HepG2 (cell line): Measurements from ENCODE around the gene NMRAL1. TPM values are rescaled to one million over a fixed set of nuclear protein-coding genes. Genes with fewer than 3 reads are reported as not detected.

Experiments used
- CBX5 ChIP-seq: sonication (generic); formaldehyde crosslinking; IDR thresholded peaks from 2 replicates; pipeline ENCODE4 v1.4.0; 2020; ENCODE audit warnings: missing genetic modification reagents, borderline replicate concordance
- CREB3 ChIP-seq: sonication (generic); formaldehyde crosslinking; IDR thresholded peaks from 2 replicates; pipeline ENCODE4 v1.5.0; 2020; ENCODE audit warnings: missing genetic modification reagents
- FOSL2 ChIP-seq: sonication (generic); formaldehyde crosslinking; IDR thresholded peaks from 2 replicates; pipeline ENCODE4 v1.4.0; 2020; ENCODE audit warnings: missing genetic modification reagents
- HINFP ChIP-seq: sonication (generic); formaldehyde crosslinking; IDR thresholded peaks from 2 replicates; pipeline ENCODE4 v1.4.0; 2020; ENCODE audit warnings: low read depth, mild to moderate bottlenecking, missing genetic modification reagents
- HOMEZ ChIP-seq: IDR thresholded peaks from 2 replicates; pipeline ENCODE4 v1.6.1; 2016; ENCODE audit warnings: low read depth
- KDM3A ChIP-seq: IDR thresholded peaks from 2 replicates; pipeline ENCODE4 v1.6.1; 2018; ENCODE audit warnings: low read depth, missing compliant biosample characterization
- NCOA5 ChIP-seq: sonication (generic); formaldehyde crosslinking; IDR thresholded peaks from 2 replicates; pipeline ENCODE4 v1.4.0; 2020; ENCODE audit warnings: missing genetic modification reagents
- NFKB2 ChIP-seq: sonication (generic); formaldehyde crosslinking; IDR thresholded peaks from 2 replicates; pipeline ENCODE4 v1.4.0; 2020; ENCODE audit warnings: missing genetic modification reagents, borderline replicate concordance
- RBFOX2 ChIP-seq: fragments of 200-400 bp; formaldehyde crosslinking; IDR thresholded peaks from 2 replicates; pipeline ENCODE4 v1.6.1; 2017; ENCODE audit warnings: low read depth, mild to moderate bottlenecking, low read length
- SMARCC2 ChIP-seq: fragments of 450-650 bp; IDR thresholded peaks from 2 replicates; pipeline ENCODE4 v1.6.1; 2017; ENCODE audit warnings: antibody characterized with exemption, mild to moderate bottlenecking
- TEAD3 ChIP-seq: optimal IDR thresholded peaks from 2 replicates; pipeline ENCODE3; 2016; ENCODE audit warnings: borderline replicate concordance
- TEF ChIP-seq: sonication (generic); formaldehyde crosslinking; IDR thresholded peaks from 2 replicates; pipeline ENCODE4 v1.5.0; 2020; ENCODE audit warnings: missing genetic modification reagents
- THYN1 ChIP-seq: sonication (generic); formaldehyde crosslinking; IDR thresholded peaks from 2 replicates; pipeline ENCODE4 v1.8.1; 2023; ENCODE audit warnings: low read depth, mild to moderate bottlenecking, moderate library complexity, missing genetic modification reagents, borderline replicate concordance
- YY1 ChIP-seq: IDR thresholded peaks from 2 replicates; pipeline ENCODE4 v1.6.1; 2011; ENCODE audit warnings: low read length, low read depth, moderate library complexity, mild to moderate bottlenecking; ENCODE audit not compliant: insufficient read depth, insufficient replicate concordance
- ZMYM3 ChIP-seq: sonication (generic); formaldehyde crosslinking; IDR thresholded peaks from 2 replicates; pipeline ENCODE4 v1.5.1; 2020; ENCODE audit warnings: mild to moderate bottlenecking, missing genetic modification reagents
- ZNF101 ChIP-seq: sonication (generic); formaldehyde crosslinking; IDR thresholded peaks from 2 replicates; pipeline ENCODE4 v1.4.0; 2020; ENCODE audit warnings: mild to moderate bottlenecking, low read depth, missing genetic modification reagents, borderline replicate concordance
- ZNF143 ChIP-seq: sonication (generic); formaldehyde crosslinking; IDR thresholded peaks from 2 replicates; pipeline ENCODE4 v1.4.0; 2020; ENCODE audit warnings: missing genetic modification reagents
- ZNF564 ChIP-seq: sonication (generic); formaldehyde crosslinking; IDR thresholded peaks from 2 replicates; pipeline ENCODE4 v1.8.1; 2023; ENCODE audit warnings: mild to moderate bottlenecking, missing genetic modification reagents
- ZNF570 ChIP-seq: sonication (generic); formaldehyde crosslinking; IDR thresholded peaks from 2 replicates; pipeline ENCODE4 v1.4.0; 2020; ENCODE audit warnings: mild to moderate bottlenecking, missing genetic modification reagents, borderline replicate concordance
- ZNF572 ChIP-seq: sonication (generic); formaldehyde crosslinking; IDR thresholded peaks from 2 replicates; pipeline ENCODE4 v1.5.1; 2020; ENCODE audit warnings: mild to moderate bottlenecking, missing genetic modification reagents
- ZNF619 ChIP-seq: sonication (generic); formaldehyde crosslinking; IDR thresholded peaks from 2 replicates; pipeline ENCODE4 v1.4.0; 2020; ENCODE audit warnings: mild to moderate bottlenecking, missing genetic modification reagents
- ZNF710 ChIP-seq: sonication (generic); formaldehyde crosslinking; IDR thresholded peaks from 2 replicates; pipeline ENCODE4 v1.5.0; 2020; ENCODE audit warnings: mild to moderate bottlenecking, missing genetic modification reagents, borderline replicate concordance
- ZNF879 ChIP-seq: sonication (generic); formaldehyde crosslinking; IDR thresholded peaks from 2 replicates; pipeline ENCODE4 v1.8.1; 2023; ENCODE audit warnings: missing genetic modification reagents
- ZSCAN31 ChIP-seq: sonication (generic); formaldehyde crosslinking; IDR thresholded peaks from 2 replicates; pipeline ENCODE4 v1.5.0; 2020; ENCODE audit warnings: low read depth, mild to moderate bottlenecking, missing genetic modification reagents
- polyA plus RNA-seq, 8 experiments: library from polyadenylated mRNA; depleted of rRNA in 3 of 8; stranded (reverse) in 7 of 8; unstranded in 1 of 8; fragments of >200 nt; fragmentation: Illumina TruSeq in 4 of 8; extraction: Trizol in 4 of 8; gene quantifications; 2 replicates each; pipeline versions ENCODE4 v1.2.1 to v1.2.3, GENCODE V29; 2011 to 2016; ENCODE audit warnings: low read depth in 4 of 8, missing spikeins in 1 of 8, mixed read lengths in 1 of 8; ENCODE audit not compliant: insufficient read depth in 1 of 8
- total RNA-seq, 5 experiments: library from RNA; depleted of rRNA; stranded (reverse); fragments of >200 nt; fragmentation: Illumina TruSeq; extraction: Trizol; gene quantifications; 2 replicates each; pipeline ENCODE4 v1.2.3, GENCODE V29; 2016; ENCODE audit warnings: low read depth in 1 of 5

The NMRAL1 gene
- total and polyA plus RNA-seq, 2 of the 13 experiments (the other 11 are each of a cell fraction or from before 2014, with no cell fraction given): 30.8 to 33.1 TPM

GRCh38 chr16:4474192-4474961, at the start of gene NMRAL1 (continued):
- TF ChIP-seq NFKB2: no peak; the same call in 1 of the 2 replicates
- no peak for TF ChIP-seq NCOA5
- TF ChIP-seq TEF (CRISPR knock-in tag): no peak
- TF ChIP-seq ZNF879 (CRISPR knock-in tag): no peak
- TF ChIP-seq ZNF564: no peak
- TF ChIP-seq FOSL2 (CRISPR knock-in tag): no peak; the same call in 1 of the 2 replicates
- TF ChIP-seq ZMYM3 (CRISPR knock-in tag): no peak
- TF ChIP-seq ZNF101 (CRISPR knock-in tag): no peak
- no peak for TF ChIP-seq THYN1 (CRISPR knock-in tag)
- TF ChIP-seq ZNF619 (CRISPR knock-in tag): no peak
- TF ChIP-seq CREB3 (CRISPR knock-in tag): no peak
- TF ChIP-seq SMARCC2: no peak
- no peak for TF ChIP-seq ZNF570 (CRISPR knock-in tag)
- no peak for TF ChIP-seq ZNF710
- TF ChIP-seq ZNF572 (CRISPR knock-in tag): no peak
- TF ChIP-seq YY1: peak; percentile 36
- TF ChIP-seq RBFOX2: peak; percentile 83
- no peak for TF ChIP-seq HOMEZ (CRISPR knock-in tag)
- TF ChIP-seq HINFP (CRISPR knock-in tag): no peak
- no peak for TF ChIP-seq ZNF143 (CRISPR knock-in tag)
- no peak for TF ChIP-seq ZSCAN31 (CRISPR knock-in tag)
- no peak for TF ChIP-seq TEAD3 (CRISPR knock-in tag)
- TF ChIP-seq KDM3A (CRISPR knock-in tag): no peak
- peak; percentile 17; the same call in 1 of the 2 replicates for TF ChIP-seq CBX5 (CRISPR knock-in tag)
